GM21390 (cell line): ENCODE measurements around the gene FGD6.
"Not testable (repeated sequence)": the region's sequence is repeated elsewhere in the genome, so short reads cannot be mapped to it uniquely, and the experiment has no call there.

Experiments
- ATAC-seq: cut with Tn5 transposase; IDR thresholded peaks from one replicate; pipeline ENCODE4 v1.9.1; 2021; ENCODE audit not compliant: unreplicated experiment

The FGD6 gene

DNA sequence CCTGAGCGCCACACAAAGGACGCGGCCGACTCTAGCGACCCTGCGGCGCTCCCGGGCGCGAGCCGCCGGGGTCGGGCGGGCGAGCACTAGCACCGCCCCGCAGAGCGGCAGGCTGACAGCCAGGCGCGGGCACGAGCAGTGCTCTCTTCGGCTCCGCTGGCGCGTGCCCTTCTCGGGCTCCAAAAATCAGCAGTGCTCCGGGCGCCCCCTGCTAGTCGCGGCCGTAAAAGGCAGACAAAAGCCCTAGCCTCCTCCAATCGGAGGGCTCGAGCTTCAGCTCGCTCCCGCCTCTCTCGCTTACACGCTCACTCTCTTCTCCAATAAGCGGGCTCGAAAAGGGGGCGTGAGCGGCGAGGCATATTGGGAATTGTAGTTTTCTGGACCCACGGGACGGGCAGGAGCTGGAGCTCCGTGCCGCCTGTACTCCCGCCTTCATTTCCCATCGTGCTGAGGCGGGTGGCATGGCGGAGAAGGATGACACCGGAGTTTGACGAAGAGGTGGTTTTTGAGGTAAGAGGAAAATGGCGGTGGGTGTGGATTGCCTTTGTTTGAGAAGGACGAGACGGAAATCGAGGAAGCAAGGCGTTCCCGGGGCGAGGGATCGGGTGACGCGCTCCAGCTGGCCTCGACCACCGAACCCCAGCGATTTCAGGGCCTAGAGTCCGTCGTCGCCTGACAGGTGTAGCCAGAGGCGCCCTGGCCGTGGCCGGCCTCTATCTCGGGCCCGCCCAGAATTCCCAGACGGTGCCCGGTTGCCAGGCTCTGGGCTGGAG is at the start of gene FGD6, which contains the start of gene VEZT:
TSS of gene FGD6 (minus strand) at position 91 of the 773 bp plus-strand sequence. CDS start 227 bp downstream, outside the sequence.
TSS of gene VEZT (plus strand) at position 431 of the 773 bp plus-strand sequence. CDS start at position 475, 44 bp downstream.
- peak; percentile 90 for ATAC-seq

DNA sequence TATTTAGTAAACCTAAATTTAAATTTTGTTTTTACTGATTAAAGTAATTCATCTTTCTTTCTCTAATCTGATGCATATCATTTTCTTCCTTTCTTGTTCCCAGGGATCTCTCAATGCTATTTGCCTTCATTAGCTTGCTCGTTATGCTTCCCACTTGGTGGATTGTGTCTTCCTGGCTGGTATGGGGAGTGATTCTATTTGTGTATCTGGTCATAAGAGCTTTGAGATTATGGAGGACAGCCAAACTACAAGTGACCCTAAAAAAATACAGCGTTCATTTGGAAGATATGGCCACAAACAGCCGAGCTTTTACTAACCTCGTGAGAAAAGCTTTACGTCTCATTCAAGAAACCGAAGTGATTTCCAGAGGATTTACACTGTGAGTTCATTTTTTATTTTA is 49.0 kb upstream of the FGD6 start:
- no peak for ATAC-seq

DNA sequence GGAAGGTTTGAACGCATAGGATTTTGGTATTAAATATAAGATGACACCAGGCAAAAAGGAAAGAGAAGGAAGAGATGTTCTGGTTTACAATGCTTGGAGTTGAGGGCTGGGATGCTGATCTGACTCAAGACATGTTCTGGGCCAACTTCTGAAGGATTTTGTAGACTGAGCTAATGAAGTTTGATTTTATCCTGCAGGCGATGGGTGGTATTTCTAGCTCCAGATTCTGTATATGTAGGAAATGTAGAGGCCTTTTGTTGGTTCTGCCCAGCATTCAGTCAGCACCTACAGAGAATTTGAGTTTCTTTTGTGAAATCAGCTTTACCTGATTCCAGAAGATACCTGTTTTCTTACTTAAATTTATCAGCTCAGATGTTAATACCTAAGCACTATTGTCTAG is 48.5 kb upstream of the FGD6 start:
- ATAC-seq: no peak

DNA sequence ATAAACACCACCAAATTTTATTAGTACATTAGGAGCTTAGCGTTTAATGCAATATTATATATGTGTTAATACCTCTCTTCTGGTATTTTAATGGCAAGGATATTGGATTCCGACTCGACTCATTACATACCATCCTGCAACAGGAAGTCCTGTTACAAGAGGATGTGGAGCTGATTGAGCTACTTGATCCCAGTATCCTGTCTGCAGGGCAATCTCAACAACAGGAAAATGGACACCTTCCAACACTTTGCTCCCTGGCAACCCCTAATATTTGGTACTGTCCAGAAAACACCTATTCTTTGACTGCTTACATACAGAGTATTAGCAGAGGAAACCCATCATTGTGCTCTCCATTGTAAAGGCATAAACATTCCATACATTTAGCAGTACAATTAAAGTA is 45.5 kb upstream of the FGD6 start:
- ATAC-seq: no peak

DNA sequence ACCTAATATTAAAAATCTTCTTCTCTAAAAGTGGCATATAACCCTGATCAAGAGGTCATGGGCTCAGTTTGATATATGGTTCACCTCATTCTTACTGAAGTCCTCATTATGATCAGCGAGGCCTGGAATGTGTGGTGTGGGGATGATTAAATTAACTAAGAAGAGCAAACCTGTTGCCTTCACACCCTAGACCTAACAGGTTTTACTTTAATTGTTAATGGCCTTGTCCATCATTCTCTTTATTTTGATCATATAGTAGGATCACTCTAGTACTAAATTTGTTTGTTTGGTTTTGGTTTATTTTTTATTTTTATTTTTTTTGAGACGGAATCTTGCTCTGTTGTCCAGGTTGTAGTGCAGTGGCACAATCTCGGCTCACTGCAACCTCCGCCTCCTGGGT is 43.8 kb upstream of the FGD6 start:
- no peak for ATAC-seq

DNA sequence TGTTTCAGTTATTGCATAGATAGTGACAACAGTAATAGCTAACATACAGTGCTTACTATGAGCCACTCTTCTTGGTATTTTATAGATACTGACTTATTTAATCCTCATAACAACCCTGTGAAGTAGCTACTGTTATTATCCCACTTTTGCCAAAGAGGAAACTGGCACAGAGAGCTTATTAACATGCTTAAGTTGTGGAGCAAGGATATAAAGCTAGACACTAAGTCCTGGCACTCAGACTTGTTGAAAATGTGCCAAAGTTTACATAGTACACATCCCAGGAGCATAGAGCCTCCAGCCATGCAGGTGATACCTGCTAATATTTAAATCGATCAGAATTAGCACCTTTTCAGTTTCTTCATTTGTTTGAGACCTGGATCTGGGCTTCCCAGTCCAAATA is 42.1 kb upstream of the FGD6 start:
- no peak for ATAC-seq

DNA sequence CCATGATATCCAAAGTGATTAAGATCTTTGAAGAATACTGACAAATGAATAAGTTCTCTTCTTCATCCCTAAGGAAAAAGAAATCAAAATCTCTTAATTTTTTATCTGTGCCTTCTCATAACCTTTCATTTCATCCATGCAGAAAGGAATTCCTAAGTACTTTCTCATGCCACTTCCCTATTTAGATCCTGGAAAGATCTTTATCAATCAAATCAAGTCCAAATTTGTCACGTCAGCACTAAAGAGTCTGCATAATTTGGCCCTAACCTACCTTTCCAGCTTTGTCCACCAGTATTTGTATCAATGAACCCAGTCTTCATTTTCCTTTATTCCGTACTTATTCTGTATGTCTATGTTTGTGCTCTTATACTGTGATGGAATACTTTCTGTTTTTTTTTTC is 41.5 kb upstream of the FGD6 start:
- no peak for ATAC-seq

DNA sequence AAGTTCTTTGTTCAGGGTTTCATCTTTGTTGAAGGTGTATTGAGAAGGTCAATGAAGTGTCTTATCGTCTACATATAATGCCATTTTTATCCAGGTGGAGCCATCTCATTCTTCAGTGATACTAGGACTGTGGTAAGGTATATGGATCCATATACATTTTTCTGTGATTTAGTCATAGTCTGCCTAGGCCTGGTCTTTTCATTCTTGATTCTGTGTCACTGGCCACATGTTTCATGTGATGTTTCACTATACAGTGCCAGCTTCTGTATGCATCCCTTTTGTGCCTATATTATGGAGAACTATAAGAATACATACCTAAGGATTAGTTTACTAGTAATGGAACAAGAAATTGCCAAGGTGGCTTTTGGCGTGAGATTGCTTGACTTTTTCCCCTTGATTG is 40.9 kb upstream of the FGD6 start:
- ATAC-seq: no peak

DNA sequence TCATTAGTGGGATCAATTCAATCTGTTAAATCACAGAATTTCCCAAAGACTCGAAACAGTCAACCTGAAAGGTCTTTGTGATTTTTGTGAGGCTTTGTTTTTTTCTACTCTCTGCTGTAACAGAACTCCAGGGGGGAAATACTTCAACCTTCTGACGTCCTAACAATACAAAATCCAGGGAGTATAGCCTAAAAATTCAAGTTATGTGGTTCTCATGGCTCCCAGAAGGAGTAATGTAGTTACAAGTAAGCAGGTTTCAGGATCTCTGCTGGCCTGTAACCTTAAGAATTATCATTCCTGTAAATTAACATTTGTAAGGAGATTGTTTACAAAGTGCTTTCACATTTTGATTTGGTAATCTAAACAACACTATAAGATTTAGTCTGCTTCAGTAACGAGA is 40.3 kb upstream of the FGD6 start:
- ATAC-seq: no peak

DNA sequence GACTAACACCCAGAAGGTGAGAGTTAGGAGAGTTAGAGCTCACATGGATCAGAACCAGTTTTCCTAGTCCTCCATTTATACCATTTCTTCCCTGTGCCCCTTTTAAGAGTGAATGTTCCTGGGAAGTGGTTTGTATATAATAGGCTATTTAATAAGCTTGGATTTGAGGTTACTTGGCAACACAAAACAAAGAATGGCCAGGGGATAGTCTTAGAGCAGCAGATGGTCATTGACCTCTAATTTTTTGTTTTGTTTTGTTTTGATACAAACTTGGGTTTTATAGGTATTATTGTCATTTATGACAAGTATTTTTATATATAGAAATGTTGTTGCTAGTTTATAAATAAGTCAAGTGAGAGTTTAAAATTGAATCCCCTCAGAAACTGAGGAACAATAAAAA is 36.1 kb upstream of the FGD6 start:
- ATAC-seq: no peak

DNA sequence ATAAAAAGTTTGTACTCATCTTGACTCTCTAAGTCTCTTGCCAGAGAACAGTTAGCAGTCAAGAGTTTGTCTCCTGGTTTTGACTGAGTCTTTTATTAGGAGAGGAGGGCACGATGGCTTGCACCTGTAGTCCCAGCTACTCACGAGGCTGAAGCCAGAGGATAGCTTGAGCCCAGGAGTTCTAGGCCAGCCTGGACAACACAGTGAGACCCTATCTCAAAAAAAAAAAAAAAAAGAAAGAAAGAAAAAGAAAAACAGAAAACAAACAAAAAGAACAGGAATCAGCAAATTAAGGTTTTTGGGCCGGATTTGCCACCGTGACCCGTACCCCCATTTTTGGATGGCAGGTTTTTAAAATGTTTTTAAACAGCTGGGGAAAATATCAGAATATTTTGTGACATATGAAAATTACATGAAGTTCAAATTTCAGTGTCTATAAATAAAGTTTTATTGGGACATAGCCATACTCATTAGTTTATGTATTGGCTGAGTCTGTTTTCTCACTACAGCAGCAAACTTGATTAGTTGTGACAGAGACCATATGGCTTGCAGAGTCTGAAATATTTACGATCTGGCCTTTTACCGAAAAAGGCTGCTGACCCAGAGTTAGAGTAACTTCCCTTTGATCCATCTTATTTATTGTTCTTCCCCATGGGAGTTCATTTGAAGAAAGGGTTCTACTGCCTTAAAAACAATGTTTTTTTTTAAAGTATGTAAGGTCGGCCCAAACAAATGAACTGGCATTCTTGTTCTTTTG is 31.5 kb upstream of the FGD6 start:
- no peak for ATAC-seq

DNA sequence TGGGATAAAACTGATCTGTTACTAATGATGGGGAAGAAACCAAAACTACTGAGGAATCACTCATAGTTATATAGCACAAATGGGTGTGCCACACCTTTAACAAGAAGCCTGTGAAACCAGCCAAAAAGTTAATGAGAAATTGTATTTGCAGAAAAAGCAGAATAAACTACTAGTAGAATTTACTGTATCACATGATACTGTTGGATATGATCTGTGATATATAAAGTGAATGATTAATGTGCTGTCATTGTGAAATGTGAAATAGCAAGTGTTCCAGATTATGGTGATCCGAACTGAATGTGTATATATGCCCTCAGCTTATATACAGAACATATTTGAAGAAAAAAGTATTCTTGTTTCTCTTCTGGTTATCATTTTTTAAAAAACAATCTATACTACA is 30.8 kb upstream of the FGD6 start:
- ATAC-seq: no peak

DNA sequence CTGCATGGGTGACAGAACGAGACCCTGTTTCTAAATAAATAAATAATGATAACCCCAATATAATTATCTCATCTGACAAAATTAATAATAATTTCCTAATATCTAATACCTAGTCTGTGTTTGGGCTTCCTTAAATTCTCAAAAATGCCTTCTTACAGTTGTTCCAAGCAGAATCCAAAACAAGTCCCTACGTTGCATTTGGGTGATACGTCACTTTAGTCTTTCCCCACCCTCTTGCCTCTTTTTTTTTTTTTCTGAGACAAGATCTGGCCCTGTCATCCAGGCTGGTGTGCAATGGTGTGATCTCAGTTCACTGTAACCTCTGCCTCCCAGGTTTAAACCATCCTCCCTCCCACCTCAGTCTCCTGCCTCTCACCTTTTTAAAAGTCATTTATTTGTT is 27.1 kb upstream of the FGD6 start:
- no peak for ATAC-seq

DNA sequence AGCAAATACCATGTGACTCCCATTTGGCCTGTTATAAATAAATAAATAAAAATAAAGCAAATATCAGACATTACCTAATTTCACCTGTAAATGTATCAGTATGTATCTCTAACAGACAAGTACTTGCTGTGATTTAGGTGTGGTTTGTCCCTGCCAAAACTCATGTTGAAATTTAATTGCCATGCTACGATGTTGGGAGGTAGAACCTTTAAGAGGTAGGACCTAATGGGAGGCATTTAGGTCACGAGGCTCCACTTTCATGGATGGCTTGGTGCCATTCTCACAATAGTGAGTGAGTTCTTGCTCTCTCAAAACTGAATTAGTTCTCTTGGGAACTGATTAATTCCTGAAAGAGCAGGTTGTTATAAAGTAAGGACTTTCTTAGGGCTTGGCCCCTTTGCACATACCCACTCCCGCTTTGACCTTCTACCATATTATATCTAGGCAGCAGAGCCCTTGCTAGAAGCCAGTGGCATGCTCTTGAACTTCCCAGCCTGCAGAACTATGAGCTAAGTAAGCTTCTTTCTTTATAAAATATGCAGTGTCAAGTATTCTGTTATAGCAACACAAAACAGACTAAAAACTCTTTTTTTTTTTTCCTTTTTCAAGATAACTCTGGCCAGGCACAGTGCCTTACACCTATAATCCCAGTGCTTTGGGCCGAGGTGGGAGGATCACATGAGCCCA is 26.4 kb upstream of the FGD6 start:
- no peak for ATAC-seq

DNA sequence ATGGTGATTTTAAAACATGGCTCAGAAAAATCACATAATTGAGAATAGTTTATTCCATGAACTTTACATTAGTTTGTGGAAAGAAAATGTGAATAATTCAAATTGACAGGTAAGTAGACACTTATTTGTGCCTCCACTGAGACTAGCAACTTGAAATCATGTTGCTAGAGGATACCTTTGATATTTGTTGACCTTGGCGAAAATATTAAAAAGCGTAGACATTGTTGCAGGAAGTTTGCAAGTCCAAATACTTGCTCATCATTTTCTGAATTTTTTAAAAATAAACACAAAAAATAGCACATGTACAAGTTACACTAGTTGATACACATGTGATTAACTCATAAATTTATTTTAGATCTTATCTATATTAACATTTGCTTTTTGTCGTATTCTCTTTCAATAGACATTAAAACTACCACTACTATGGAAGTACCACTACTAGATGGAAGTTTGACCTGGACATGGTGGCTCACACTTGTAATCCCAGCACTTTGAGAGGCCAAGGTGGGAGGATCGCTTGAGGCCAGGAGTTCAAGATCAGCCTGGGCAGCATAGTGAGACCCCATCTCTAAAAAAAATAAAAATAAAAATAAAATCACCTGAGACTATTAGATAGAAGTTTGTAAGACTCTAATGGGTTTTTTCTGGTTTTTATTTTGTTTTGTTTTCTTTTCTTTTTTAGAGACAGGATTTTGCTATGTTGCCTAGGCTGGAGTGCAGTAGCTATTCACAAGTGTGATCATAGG is 24.7 kb upstream of the FGD6 start:
- ATAC-seq: no peak

DNA sequence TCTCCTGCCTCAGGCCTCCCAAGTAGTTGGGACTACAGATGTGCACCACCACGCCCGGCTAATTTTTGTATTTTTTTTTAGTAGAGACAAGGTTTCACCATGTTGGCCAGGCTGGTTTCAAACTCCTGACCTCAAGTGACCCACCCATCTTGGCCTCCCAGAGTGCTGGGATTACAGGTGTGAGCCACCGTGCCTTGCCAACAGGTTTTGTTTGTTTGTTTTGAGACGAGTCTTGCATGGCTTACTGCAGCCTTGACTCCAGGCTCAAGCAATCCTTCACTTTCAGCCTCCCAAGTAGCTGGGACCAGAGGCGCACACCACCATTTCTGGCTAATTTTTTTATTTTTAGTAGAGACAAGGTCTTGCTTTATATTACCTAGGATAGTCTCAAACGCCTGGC is 23.9 kb upstream of the FGD6 start:
- ATAC-seq: not testable (repeated sequence)

DNA sequence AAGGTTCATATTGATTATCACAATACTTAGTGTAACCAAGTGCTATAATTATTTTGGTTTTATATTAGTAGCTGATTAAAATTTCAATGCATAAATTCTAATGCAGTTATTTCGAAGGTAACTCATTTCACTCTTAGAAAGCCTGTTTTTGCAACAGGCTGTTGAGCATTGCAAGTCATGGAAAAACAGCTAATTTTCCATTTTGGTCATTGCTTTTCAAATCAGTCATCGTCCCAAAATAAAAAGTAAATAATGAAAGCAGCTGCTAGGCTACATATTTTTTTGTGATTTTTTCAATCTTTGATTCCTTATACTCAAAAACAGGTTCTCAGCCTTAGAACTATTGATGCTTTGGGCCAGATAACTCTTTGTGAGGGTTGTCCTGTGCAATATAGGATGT is 23.3 kb upstream of the FGD6 start:
- ATAC-seq: no peak

DNA sequence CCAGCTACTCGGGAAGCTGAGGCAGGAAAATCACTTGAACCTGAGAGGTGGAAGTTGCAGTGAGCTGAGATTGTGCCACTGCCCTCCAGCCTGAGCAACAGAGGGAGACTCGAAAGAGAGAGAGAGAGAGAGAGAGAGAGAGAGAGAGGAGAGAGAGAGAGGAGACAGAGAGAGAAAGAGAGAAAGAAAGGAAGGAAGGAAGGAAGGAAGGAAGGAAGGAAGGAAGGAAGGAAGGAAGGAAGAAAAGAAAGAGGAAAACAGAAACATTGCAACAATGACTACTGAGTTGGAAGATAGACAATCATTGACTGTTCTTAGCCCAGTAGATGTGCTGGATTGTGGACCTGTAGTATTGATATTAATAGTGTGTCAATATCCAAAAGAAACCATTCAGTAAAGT is 22.6 kb upstream of the FGD6 start:
- ATAC-seq: not testable (repeated sequence)

DNA sequence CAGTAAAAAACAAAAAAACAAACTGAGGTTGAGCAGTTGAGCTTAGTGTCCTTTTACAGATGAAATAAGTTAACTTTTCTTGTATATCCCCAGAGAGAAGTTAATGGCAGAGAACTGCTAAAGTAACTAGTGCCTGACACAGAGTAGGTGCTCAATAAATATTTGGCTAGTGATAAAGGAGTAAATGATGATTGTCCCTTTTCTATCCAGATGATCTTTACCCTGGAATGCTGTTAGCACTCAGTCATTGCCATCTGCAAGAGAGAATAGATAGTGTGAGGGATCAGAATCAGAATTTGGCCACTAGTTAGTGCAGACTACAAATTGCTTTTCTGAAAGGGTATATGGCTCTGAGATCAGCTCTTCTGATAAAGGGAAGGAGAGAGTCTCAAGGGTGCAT is 21.9 kb upstream of the FGD6 start:
- no peak for ATAC-seq

DNA sequence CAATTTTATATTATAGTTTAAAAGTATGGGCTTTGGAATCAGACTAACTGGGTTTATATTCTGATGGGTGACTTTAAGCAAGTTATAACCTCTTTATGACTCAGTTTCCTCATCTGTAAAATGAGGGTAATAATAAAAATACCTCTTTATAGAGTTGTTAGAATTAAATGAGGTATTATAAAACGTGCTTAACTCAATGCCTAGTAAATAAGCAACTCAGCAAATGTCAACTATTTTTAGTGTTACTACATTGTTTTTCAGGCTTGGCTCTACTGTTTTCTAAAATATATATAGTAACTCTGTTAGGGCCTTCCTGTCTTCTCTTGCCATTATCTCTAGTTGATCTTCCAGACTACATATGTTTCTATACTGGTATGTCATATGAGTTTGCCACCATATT is 20.9 kb upstream of the FGD6 start:
- ATAC-seq: no peak

DNA sequence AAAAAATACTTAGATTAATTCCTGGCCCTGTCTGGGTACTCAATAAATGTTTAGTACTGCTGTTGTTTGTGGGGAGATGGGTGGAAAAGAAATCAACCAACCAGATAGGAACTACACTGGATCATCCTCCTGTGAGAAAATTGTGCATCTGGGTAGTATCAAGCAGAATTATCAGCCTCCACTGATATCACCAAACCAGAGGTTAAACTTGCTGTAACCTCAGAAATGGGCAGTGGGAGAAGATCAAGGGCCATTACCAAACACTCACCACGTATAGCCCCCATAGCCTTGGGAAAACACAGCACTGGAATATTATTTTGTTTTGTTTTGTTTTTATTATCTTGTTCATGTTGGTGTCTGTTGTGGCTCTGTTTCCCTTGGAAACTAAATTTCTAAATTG is 20.0 kb upstream of the FGD6 start:
- ATAC-seq: no peak
